HK-2 (cell line): ENCODE data around the gene RASIP1.
A peak's percentile ranks its signal among the peaks of the same experiment; 100 is the strongest.
"Not testable (repeated sequence)": the region's sequence is repeated elsewhere in the genome, so short reads cannot be mapped to it uniquely, and the experiment has no call there.

ENCODE experiments used
- DNase-seq: peaks from one replicate; pipeline ENCODE4 v3.0.0-alpha.2; 2018; ENCODE audit not compliant: unreplicated experiment

RASIP1 gene

GRCh38 chr19:48705431-48705830 is 35.0 kb downstream of the RASIP1 start:
- DNase-seq = no peak

GRCh38 chr19:48703316-48703715 is 37.1 kb downstream of the RASIP1 start:
- DNase-seq = no peak

GRCh38 chr19:48702701-48703100 is 37.7 kb downstream of the RASIP1 start:
- no peak for DNase-seq

GRCh38 chr19:48698046-48698445 is 42.4 kb downstream of the RASIP1 start:
- DNase-seq = peak; percentile 84

- no peak for DNase-seq
Observed at GRCh38 chr19:48696353-48697010, 43.9 kb downstream of the RASIP1 start.

GRCh38 chr19:48695743-48696352 is 44.6 kb downstream of the RASIP1 start, which contains the start of gene FUT2:
Gene FUT2, plus strand, starts transcription at chr19:48695971. Its CDS starts 6,986 bp downstream, at chr19:48702957.
- no peak for DNase-seq

GRCh38 chr19:48693629-48694028 is 46.8 kb downstream of the RASIP1 start:
- not testable (repeated sequence) for DNase-seq

GRCh38 chr19:48689449-48689848 is 51.0 kb downstream of the RASIP1 start:
- DNase-seq = no peak

GRCh38 chr19:48687776-48688175 is 52.6 kb downstream of the RASIP1 start:
- DNase-seq = no peak

- not testable (repeated sequence) for DNase-seq
Observed at GRCh38 chr19:48686637-48687036, 53.8 kb downstream of the RASIP1 start.

GRCh38 chr19:48686088-48686487 is 54.3 kb downstream of the RASIP1 start:
- DNase-seq = no peak

- DNase-seq = peak; percentile 64
Observed at GRCh38 chr19:48685583-48685982, 54.8 kb downstream of the RASIP1 start.

- DNase-seq = no peak
Observed at GRCh38 chr19:48683349-48683748, 57.1 kb downstream of the RASIP1 start.

- peak; percentile 83 for DNase-seq
Observed at GRCh38 chr19:48681127-48681470, 59.3 kb downstream of the RASIP1 start.

GRCh38 chr19:48680436-48681126 is 59.8 kb downstream of the RASIP1 start:
- no peak for DNase-seq

GRCh38 chr19:48680006-48680405 is 60.4 kb downstream of the RASIP1 start:
- DNase-seq = not testable (repeated sequence)

GRCh38 chr19:48678201-48678600 is 62.2 kb downstream of the RASIP1 start:
- DNase-seq = no peak

- no peak for DNase-seq
Observed at GRCh38 chr19:48676887-48677286, 63.5 kb downstream of the RASIP1 start.

GRCh38 chr19:48676487-48676886 is 63.9 kb downstream of the RASIP1 start:
- DNase-seq = no peak

- DNase-seq = peak; percentile 79
Observed at GRCh38 chr19:48674921-48675824, 65.2 kb downstream of the RASIP1 start.

GRCh38 chr19:48674216-48674809 is 66.1 kb downstream of the RASIP1 start:
- no peak for DNase-seq
